OCI-LY7 (cell line): ENCODE measurements around the gene TOR2A. TPM values are rescaled to one million over a fixed set of nuclear protein-coding genes. Genes with fewer than 3 reads are reported as not detected.

ENCODE experiments used
- BruUV-seq: library from RNA; stranded (reverse); fragments of 400-500 nt; replicated peaks from 2 replicates; lab custom pipeline; 2021; lab: Mats Ljungman, UMichigan
- CTCF ChIA-PET: fragments of 300-600 bp; sonication (Branson Sonifier 250); formaldehyde crosslinking; loops from one replicate; lab custom pipeline; 2022; ENCODE audit warnings: antibody characterized with exemption; ENCODE audit not compliant: unreplicated experiment; lab: Charles Lee
- POLR2A ChIA-PET: fragments of 300-600 bp; sonication (Branson Sonifier 250); formaldehyde crosslinking; loops from one replicate; lab custom pipeline; 2022; ENCODE audit warnings: antibody characterized with exemption; lab: Charles Lee
- DNase-seq: peaks from one replicate; pipeline ENCODE4 v3.0.0-alpha.2; 2015; ENCODE audit warnings: low spot score
- H2AFZ ChIP-seq: fragments of 200-600 bp; sonication (generic), shearing (Covaris generic); 2 replicates; pipeline ENCODE4 v1.6.1; 2014; ENCODE audit warnings: mild to moderate bottlenecking, antibody characterized with exemption, low read length, moderate library complexity
- H3K27ac ChIP-seq: fragments of 200-600 bp; sonication (generic); 2 replicates; pipeline ENCODE4 v1.5.1; 2014; ENCODE audit warnings: mixed run types, low read depth, mild to moderate bottlenecking, moderate library complexity, low read length, inconsistent platforms; ENCODE audit not compliant: poor library complexity, severe bottlenecking
- H3K36me3 ChIP-seq: fragments of 200-600 bp; sonication (generic); 2 replicates; pipeline ENCODE4 v1.6.1; 2014; ENCODE audit warnings: mild to moderate bottlenecking, antibody characterized with exemption, low read length, moderate library complexity, mixed read lengths; ENCODE audit not compliant: insufficient read depth
- H3K4me1 ChIP-seq: fragments of 200-600 bp; sonication (generic); 2 replicates; pipeline ENCODE4 v1.5.1; 2014; ENCODE audit warnings: mild to moderate bottlenecking, low read length; ENCODE audit not compliant: insufficient read depth, poor library complexity, severe bottlenecking
- H3K4me2 ChIP-seq: fragments of 200-600 bp; sonication (generic); 2 replicates; pipeline ENCODE4 v1.6.1; 2014; ENCODE audit warnings: mild to moderate bottlenecking, low read length
- H3K4me3 ChIP-seq: fragments of 200-600 bp; sonication (generic); 2 replicates; pipeline ENCODE4 v1.5.1; 2014; ENCODE audit warnings: mild to moderate bottlenecking, low read depth, low read length; ENCODE audit not compliant: poor library complexity, severe bottlenecking
- H3K79me2 ChIP-seq: fragments of 200-600 bp; sonication (generic); 2 replicates; pipeline ENCODE4 v1.6.1; 2016; ENCODE audit warnings: low read depth, mild to moderate bottlenecking, low read length, moderate library complexity, mixed read lengths; ENCODE audit not compliant: insufficient read depth
- H3K9me2 ChIP-seq: fragments of 200-600 bp; sonication (generic); 2 replicates; pipeline ENCODE4 v1.6.1; 2016; ENCODE audit warnings: mild to moderate bottlenecking, low read length, mixed read lengths; ENCODE audit not compliant: insufficient read depth
- H3K9me3 ChIP-seq: fragments of 200-600 bp; sonication (generic); 2 replicates; pipeline ENCODE4 v1.6.1; 2014; ENCODE audit warnings: mild to moderate bottlenecking, mixed run types, low read length, mixed read lengths
- H4K20me1 ChIP-seq: fragments of 200-600 bp; sonication (generic); 2 replicates; pipeline ENCODE4 v1.6.1; 2014; ENCODE audit warnings: mild to moderate bottlenecking, antibody characterized with exemption, low read length, moderate library complexity, mixed read lengths; ENCODE audit not compliant: insufficient read depth
- EZH2phosphoT487 ChIP-seq: fragments of 200-600 bp; sonication (generic); IDR thresholded peaks from 2 replicates; pipeline ENCODE4 v1.6.1; 2018; ENCODE audit warnings: low read depth, borderline replicate concordance, mild to moderate bottlenecking, mixed run types, antibody characterized with exemption, low read length, moderate library complexity, mixed read lengths
- intact Hi-C: fragments of 100-400 bp; cut with micrococcal nuclease; formaldehyde crosslinking; loops from one replicate; pipeline ENCODE4 v1.10.0; 2022; ENCODE audit not compliant: unreplicated experiment
- total RNA-seq, 2 experiments: library from RNA; depleted of rRNA in 1 of 2; stranded (reverse); fragments of >200 nt in 1 of 2; shearing (Covaris generic) in 1 of 2; gene quantifications; 2 replicates each; pipeline ENCODE4 v1.2.3, GENCODE V29; 2014 to 2022
- TF ChIP-seq, protein P1 (sequence below): fragments of 200-600 bp; sonication (generic); conservative IDR thresholded peaks from 2 replicates; pipeline ENCODE4 v1.5.1; 2014; ENCODE audit warnings: mild to moderate bottlenecking, antibody characterized with exemption, low read length, moderate library complexity, mixed read lengths

TOR2A gene
- total RNA-seq, 2 experiments from 2014 or later: 13.9 to 17.9 TPM

DNA sequence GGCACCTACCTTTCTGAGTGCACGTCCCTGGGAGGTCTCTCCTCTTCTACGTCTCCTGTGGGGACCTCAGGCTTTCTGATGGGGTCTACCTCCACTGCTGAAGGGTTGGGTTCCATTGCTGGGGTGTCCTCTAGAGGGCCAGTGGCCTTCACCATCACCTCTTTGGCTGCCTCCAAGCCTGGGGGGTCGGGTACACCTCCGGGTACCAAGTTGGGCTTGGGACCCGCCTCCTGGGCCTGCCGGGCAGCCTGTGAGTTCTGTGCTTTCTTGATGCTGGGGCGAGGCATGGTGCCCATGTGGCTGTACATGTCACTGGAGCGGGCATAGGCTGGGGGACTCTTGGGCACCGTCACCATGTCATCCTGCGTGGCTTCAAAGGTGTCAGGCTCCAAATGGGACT is 38.9 kb upstream of the TOR2A start:
- TF ChIP-seq, protein P1, sequence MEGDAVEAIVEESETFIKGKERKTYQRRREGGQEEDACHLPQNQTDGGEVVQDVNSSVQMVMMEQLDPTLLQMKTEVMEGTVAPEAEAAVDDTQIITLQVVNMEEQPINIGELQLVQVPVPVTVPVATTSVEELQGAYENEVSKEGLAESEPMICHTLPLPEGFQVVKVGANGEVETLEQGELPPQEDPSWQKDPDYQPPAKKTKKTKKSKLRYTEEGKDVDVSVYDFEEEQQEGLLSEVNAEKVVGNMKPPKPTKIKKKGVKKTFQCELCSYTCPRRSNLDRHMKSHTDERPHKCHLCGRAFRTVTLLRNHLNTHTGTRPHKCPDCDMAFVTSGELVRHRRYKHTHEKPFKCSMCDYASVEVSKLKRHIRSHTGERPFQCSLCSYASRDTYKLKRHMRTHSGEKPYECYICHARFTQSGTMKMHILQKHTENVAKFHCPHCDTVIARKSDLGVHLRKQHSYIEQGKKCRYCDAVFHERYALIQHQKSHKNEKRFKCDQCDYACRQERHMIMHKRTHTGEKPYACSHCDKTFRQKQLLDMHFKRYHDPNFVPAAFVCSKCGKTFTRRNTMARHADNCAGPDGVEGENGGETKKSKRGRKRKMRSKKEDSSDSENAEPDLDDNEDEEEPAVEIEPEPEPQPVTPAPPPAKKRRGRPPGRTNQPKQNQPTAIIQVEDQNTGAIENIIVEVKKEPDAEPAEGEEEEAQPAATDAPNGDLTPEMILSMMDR: no peak
- Histone ChIP-seq H2AFZ (no peak overlapping the region), H3K4me2 (no peak overlapping the region), H3K27ac (no peak overlapping the region), H3K4me3 (no peak overlapping the region), H3K9me3 (no peaks in the 10 kb centered on the region), H3K9me2 (no peaks in the 10 kb centered on the region), H3K79me2 (peaks cover 52% of the 10 kb centered on the region), H4K20me1 (0 out of 2 replicates have a peak, but pooled peaks cover 6% of the 10 kb centered on the region), H3K4me1 (peaks cover 63% of the 10 kb centered on the region), H3K36me3 (peaks cover 47% of the 10 kb centered on the region)
- ChIA-PET POLR2A (no interaction called here), CTCF (no interaction called here)
- intact Hi-C loops: no loop called here
- no peak for DNase-seq
- BruUV-seq: no TSS peak

DNA sequence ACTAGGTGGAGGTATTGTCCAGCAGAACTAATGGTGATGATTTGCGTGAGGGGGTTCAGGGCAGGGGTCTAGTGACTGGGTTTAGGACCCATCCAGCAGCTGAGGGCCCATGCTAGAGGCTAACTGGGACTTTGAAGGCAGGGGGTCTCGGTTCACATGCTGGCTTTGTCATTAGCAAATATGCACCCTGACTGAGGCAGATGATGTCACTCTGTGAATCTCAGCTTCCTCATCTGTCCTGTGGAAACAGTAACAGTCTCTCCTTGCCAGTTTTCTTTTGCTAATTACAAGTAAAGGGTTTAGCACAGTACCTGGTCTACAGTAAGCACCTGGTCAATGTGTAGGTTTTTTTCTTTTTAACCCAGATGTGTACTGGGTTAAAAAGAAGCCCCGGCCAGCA is 38.2 kb upstream of the TOR2A start:
- peak overlapping the region; percentile 27 for H3K27ac ChIP-seq
- 0 out of 2 replicates have a peak, but pooled peaks cover 6% of the 10 kb centered on the region for H4K20me1 ChIP-seq
- intact Hi-C loops: no loop called here
- H3K4me1 ChIP-seq: peaks cover 61% of the 10 kb centered on the region
- H3K9me3 ChIP-seq: no peaks in the 10 kb centered on the region
- no peak overlapping the region for H2AFZ ChIP-seq
- DNase-seq: no peak
- POLR2A ChIA-PET: no interaction called here
- H3K9me2 ChIP-seq: no peaks in the 10 kb centered on the region
- no peak overlapping the region for H3K4me3 ChIP-seq
- H3K4me2 ChIP-seq: no peak overlapping the region
- peaks cover 48% of the 10 kb centered on the region for H3K79me2 ChIP-seq
- BruUV-seq: TSS peak; percentile 33
- CTCF ChIA-PET: no interaction called here
- TF ChIP-seq EZH2phosphoT487: no peak
- TF ChIP-seq, protein P1: no peak
- peaks cover 49% of the 10 kb centered on the region for H3K36me3 ChIP-seq

DNA sequence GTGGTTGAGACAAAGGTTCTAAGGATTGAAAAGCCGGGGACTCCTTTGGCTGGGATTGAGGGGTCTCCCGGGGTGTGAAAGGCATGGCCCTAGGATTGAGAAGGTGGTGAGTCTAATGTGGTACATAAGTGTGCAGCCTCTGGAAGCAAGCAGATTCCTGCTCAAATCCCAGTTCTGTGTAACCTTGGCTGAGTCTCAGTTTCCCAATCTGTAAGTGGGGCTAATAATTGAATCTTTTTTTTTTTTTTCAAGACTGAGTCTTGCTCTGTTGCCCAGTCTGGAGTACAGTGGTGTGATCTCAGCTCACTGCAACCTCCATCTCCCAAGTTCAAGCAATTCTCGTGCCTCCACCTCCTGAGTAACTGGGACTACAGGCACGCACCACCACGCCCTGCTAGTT is 37.5 kb upstream of the TOR2A start:
- no peaks in the 10 kb centered on the region for H3K9me2 ChIP-seq
- peak overlapping the region; percentile 27 for H3K27ac ChIP-seq

More for the DNA sequence above, 37.5 kb upstream of the TOR2A start:
- no peak for DNase-seq
- Histone ChIP-seq H3K79me2 (peaks cover 43% of the 10 kb centered on the region), H3K4me1 (peaks cover 68% of the 10 kb centered on the region), H3K4me2 (no peak overlapping the region), H3K9me3 (no peaks in the 10 kb centered on the region), H3K36me3 (peaks cover 55% of the 10 kb centered on the region), H4K20me1 (0 out of 2 replicates have a peak, but pooled peaks cover 6% of the 10 kb centered on the region), H3K4me3 (no peak overlapping the region), H2AFZ (no peak overlapping the region)
- no TSS peak for BruUV-seq
- ChIA-PET CTCF (no interaction called here), POLR2A (no interaction called here)
- TF ChIP-seq EZH2phosphoT487: no peak
- TF ChIP-seq, protein P1: no peak
- intact Hi-C loops: no loop called here
